Coronary artery (tissue), 2 donors: ENCODE data around the gene MBOAT2.

ENCODE experiments used
- DNase-seq: peaks from one replicate; pipeline ENCODE4 v3.0.0-alpha.2; 2017; ENCODE audit warnings: low spot score
- H3K27ac ChIP-seq, 2 donors: fragments of 200-600 bp; sonication (generic); one replicate each; pipeline ENCODE4 v1.5.1; 2016 to 2019
- H3K4me3 ChIP-seq: fragments of 200-600 bp; sonication (generic); 2 replicates; pipeline ENCODE4 v1.5.1; 2016; ENCODE audit warnings: mild to moderate bottlenecking, moderate library complexity
- TF ChIP-seq, protein P1 (sequence below): fragments of 200-600 bp; sonication (generic); IDR thresholded peaks from one replicate; pipeline ENCODE4 v1.5.1; 2019; ENCODE audit warnings: antibody characterized with exemption

The MBOAT2 gene

GRCh38 chr2:8957628-8958027, 45.9 kb downstream of the MBOAT2 start:
- Histone ChIP-seq H3K4me3 (no peak overlapping the region), H3K27ac (no peak overlapping the region)
- DNase-seq: no peak
- TF ChIP-seq, protein P1, sequence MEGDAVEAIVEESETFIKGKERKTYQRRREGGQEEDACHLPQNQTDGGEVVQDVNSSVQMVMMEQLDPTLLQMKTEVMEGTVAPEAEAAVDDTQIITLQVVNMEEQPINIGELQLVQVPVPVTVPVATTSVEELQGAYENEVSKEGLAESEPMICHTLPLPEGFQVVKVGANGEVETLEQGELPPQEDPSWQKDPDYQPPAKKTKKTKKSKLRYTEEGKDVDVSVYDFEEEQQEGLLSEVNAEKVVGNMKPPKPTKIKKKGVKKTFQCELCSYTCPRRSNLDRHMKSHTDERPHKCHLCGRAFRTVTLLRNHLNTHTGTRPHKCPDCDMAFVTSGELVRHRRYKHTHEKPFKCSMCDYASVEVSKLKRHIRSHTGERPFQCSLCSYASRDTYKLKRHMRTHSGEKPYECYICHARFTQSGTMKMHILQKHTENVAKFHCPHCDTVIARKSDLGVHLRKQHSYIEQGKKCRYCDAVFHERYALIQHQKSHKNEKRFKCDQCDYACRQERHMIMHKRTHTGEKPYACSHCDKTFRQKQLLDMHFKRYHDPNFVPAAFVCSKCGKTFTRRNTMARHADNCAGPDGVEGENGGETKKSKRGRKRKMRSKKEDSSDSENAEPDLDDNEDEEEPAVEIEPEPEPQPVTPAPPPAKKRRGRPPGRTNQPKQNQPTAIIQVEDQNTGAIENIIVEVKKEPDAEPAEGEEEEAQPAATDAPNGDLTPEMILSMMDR: no peak

DNA sequence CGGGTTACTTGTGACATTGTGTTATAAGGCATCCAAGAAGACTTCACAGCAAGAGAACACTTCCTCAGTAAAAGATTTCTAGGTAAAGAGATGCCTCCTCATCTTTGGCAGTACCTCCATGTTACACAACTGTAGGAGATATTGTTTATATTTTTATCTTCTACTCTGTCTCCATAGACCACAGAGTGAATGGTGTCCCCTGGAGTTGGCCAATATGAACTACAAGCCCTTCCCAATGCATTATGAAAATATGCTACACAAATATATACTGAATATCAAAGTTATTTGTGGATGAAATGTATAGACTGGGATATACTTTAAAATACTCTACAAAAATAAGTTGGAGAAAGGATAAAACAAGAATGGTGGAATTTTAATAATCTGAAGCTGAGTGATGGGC, 46.7 kb downstream of the MBOAT2 start:
- H3K4me3 ChIP-seq: no peak overlapping the region
- TF ChIP-seq, protein P1: no peak
- DNase-seq: no peak
- no peak overlapping the region for H3K27ac ChIP-seq

DNA sequence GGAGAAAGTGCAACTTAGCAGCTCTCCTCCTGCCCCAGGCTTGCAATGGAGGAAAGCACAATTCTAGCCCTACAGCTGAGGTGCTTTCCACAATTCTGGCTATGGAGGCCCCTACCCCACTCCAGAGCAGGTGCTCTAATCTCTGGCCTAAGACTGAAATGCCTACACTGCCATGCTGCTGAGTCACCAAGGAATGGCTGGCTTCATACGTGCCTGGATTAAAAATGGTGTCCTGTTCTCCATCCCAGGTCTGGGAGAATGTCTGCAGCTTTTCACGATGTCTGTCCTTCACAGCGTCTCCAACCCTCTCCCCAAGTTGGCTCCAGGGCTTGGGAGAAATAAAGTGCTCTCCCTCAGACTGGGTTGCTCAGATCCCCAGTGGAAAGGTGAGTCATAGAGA, 48.5 kb downstream of the MBOAT2 start:
- no peak overlapping the region for H3K4me3 ChIP-seq
- no peak for DNase-seq
- no peak overlapping the region for H3K27ac ChIP-seq
- TF ChIP-seq, protein P1: no peak

- TF ChIP-seq, protein P1: no peak
- no peak for DNase-seq
- Histone ChIP-seq H3K27ac (no peak overlapping the region), H3K4me3 (no peak overlapping the region)
Measured at GRCh38 chr2:8953525-8953924, 50.0 kb downstream of the MBOAT2 start.

DNA sequence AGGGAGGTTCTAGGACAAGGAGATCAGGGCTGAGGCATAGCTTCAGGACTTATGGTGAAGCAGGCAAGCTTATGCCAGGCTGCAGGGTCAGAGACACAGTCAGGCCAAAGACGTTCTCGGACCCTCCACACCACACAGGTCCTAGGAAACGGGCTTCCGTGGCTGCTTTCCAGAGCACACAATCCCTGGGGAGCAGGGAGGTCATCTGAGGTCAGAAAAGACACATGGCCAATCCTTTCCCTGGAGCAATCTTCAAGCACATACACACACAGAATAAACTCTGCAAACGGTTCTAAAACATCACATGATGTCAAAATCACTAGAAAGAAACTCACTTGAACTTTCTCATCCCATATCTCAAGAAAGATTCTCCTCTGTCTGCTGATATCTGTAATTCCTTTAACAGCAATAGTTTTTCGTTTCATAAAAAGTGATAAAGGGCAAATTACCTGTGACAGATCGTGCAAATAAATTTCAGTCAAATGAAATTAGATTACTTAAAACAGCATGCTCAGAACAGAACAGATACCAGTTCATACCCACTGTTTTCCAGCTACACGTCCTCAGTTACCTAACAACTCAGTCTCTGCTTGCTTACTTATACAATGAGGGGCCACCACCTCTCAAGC, 63.9 kb downstream of the MBOAT2 start:
- Histone ChIP-seq H3K4me3 (no peak overlapping the region), H3K27ac (no peak overlapping the region)
- DNase-seq: no peak
- TF ChIP-seq, protein P1: no peak

GRCh38 chr2:8938384-8938783, 65.1 kb downstream of the MBOAT2 start:
- no peak overlapping the region for H3K4me3 ChIP-seq
- DNase-seq: no peak
- TF ChIP-seq, protein P1: no peak
- H3K27ac ChIP-seq: no peak overlapping the region

- TF ChIP-seq, protein P1: no peak
- no peak overlapping the region for H3K4me3 ChIP-seq
- no peak overlapping the region for H3K27ac ChIP-seq
- DNase-seq: no peak
Measured at GRCh38 chr2:8935982-8936381, 67.5 kb downstream of the MBOAT2 start.
